ENCODE data around the gene NRXN3.

- no peak for TF ChIP-seq FOSL2 (IDR thresholded peaks at IDR 0.05; ENCODE audit: borderline replicate concordance, low read depth)
- TF ChIP-seq, protein P1, sequence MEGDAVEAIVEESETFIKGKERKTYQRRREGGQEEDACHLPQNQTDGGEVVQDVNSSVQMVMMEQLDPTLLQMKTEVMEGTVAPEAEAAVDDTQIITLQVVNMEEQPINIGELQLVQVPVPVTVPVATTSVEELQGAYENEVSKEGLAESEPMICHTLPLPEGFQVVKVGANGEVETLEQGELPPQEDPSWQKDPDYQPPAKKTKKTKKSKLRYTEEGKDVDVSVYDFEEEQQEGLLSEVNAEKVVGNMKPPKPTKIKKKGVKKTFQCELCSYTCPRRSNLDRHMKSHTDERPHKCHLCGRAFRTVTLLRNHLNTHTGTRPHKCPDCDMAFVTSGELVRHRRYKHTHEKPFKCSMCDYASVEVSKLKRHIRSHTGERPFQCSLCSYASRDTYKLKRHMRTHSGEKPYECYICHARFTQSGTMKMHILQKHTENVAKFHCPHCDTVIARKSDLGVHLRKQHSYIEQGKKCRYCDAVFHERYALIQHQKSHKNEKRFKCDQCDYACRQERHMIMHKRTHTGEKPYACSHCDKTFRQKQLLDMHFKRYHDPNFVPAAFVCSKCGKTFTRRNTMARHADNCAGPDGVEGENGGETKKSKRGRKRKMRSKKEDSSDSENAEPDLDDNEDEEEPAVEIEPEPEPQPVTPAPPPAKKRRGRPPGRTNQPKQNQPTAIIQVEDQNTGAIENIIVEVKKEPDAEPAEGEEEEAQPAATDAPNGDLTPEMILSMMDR (IDR thresholded peaks at IDR 0.05), result no peak
- no peak for TF ChIP-seq RAD21 (IDR thresholded peaks at IDR 0.05; ENCODE audit: low read length)
- TF ChIP-seq RCOR1 (IDR thresholded peaks at IDR 0.05; ENCODE audit: low read length), result no peak
- TF ChIP-seq GABPA (IDR thresholded peaks at IDR 0.05; ENCODE audit: low read depth), result no peak
- TF ChIP-seq PBX3 (IDR thresholded peaks at IDR 0.05), result no peak
- TF ChIP-seq RFX5 (IDR thresholded peaks at IDR 0.05; ENCODE audit: low read length), result no peak
- TF ChIP-seq FOXJ3 (CRISPR knock-in tag; IDR thresholded peaks at IDR 0.05), result no peak
- TF ChIP-seq POLR2AphosphoS5 (IDR thresholded peaks at IDR 0.05; ENCODE audit: low read depth, low read length), result no peak
- TF ChIP-seq TAF1 (IDR thresholded peaks at IDR 0.05; ENCODE audit: borderline replicate concordance, low read depth, low read length), result no peak
These were observed 1401.2 kb downstream of the NRXN3 start for GRCh38 chr14:79571366-79571765.

All from SK-N-SH (cell line).